ENCODE data around the gene GALNT2. TPM values are rescaled to one million over a fixed set of nuclear protein-coding genes. Genes with fewer than 3 reads are reported as not detected.

Gene GALNT2
- total RNA-seq, 2 experiments from 2014 or later = 48.2 to 51.0 TPM

DNA sequence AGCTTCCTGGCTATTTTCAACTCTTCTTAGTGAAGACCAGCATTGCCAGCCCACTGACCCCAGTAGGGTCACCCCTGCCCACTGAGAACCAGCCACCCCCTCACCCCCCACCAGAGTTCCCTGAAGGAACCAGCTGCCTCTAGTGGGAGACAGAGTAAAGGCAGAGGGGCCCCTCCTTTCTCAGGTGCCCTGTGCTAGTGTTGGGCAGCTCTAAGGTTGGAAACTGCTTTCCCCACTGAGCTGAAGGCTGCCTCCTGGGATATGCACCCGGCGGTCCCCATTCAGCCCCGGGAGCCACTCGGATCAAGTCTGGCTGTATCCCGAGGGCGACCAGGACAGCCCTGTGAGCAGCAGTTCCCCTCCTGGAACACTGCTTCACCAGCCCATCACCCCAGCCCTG is 248.1 kb downstream of the GALNT2 start:
- no peaks in the 10 kb centered on the region for H3K36me3 Mint-ChIP-seq (ENCODE audit: low read depth)
- ATAC-seq = no peak
- H3K4me3 Mint-ChIP-seq = no peak overlapping the region
- CTCF ChIA-PET = no interaction called here
- no peak overlapping the region for H3K27ac Mint-ChIP-seq
- peaks cover 2% of the 10 kb centered on the region for H3K27me3 Mint-ChIP-seq
- POLR2A ChIA-PET = no interaction called here
- H3K4me1 Mint-ChIP-seq = peaks cover 2% of the 10 kb centered on the region
- no peaks in the 10 kb centered on the region for H3K9me3 Mint-ChIP-seq (ENCODE audit: low read depth)
- no peak for DNase-seq
- intact Hi-C loops (cut with DNase I, micrococcal nuclease) = no loop called here

DNA sequence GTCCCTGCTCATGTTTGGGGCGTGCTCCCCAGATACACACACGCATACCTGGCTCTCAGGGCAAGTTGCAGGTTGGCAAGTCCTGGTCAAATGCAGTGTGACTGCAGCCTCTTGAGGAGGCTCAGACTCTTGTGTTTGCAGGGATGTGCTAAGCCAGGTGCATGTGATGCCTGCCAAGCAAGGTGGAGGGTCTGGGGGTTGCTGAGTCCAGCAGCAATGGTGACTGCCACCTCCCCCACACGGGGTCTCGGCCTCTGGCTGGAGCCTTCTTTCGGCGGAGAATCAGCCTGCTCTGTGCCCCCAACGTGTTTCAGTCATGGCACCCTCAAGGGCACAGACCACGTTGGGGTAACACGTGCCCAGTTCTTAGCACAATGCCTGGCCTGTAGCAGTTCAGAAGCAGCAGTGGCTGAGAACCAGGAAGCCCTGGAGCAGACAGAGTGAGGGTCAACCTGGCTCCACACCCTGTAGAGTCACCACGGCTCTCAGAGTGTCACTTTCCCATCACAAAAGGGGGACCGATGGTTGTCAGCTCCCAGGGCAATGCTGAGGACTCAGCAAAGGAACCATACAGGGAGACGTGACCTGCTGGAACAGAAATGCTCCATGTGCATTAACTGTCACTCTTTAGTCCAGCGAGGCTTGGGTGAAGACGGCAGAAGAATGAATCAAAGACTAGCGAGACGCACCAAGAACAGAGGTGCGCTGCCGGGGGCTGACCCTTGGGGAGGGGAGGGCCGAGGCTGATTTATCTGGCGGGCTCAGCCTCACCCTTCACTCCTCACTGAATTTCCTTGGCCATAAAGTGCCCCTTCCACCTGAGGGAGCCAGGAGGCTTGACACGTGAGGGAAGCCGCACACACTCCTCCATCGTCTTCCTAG is 250.1 kb downstream of the GALNT2 start:
- intact Hi-C loops (cut with DNase I, micrococcal nuclease) = no loop called here
- Mint-ChIP-seq H3K27ac (peak overlapping the region; percentile 37), H3K9me3 (ENCODE audit: low read depth) (no peaks in the 10 kb centered on the region), H3K4me1 (no peaks in the 10 kb centered on the region), H3K36me3 (ENCODE audit: low read depth) (no peaks in the 10 kb centered on the region), H3K27me3 (peaks cover 2% of the 10 kb centered on the region), H3K4me3 (no peak overlapping the region)
- ChIA-PET CTCF (no interaction called here), POLR2A (no interaction called here)
- ATAC-seq (no peak), DNase-seq (no peak)

DNA sequence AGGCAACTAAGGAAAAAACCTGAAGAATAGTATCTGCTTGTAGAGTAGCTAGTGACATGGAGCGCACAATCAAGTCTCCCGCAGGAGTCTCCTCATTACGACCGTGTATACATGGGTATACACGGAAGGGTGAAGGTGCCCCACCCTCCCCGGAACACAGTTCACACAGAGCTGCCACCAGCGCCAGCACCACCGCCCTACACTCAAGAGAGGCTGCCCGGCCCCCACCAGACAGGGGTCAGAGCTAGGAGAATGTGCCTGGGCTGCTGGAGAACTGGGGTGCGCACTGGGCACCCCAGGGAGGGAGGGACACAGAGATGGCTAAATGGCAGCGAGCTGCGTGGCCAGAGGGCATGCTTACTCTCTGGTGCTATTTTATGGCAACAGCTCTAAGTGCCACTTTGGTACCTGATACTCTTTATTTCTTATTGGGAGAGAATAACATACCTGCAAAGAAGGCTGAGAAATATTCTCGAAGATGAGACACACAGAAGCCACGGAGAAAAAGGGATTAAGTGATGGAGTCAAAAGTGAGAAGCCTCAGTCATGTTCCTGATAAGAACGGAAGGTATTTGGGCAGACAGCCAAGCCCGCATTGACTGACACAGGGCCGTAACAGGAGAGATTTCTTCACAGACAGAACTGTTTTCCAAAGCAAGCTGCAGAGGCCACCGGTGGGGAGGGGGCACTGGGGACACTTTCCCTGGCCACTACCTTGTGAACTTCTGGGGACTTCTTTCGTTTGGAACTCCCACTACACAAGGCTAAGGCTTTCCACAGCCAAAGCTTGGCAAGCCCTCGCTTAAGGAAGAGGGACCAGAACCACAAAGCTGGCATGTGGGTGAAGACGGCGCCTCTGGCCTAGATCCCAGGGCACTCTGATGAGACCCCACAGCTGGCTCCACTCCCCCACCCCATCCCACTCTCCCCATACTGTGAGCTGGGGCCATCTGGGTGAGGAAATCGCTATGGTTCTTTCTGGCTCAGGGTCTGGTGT is 251.1 kb downstream of the GALNT2 start:
- peaks cover 2% of the 10 kb centered on the region for H3K27me3 Mint-ChIP-seq
- intact Hi-C loops (cut with DNase I, micrococcal nuclease) = no loop called here

DNA sequence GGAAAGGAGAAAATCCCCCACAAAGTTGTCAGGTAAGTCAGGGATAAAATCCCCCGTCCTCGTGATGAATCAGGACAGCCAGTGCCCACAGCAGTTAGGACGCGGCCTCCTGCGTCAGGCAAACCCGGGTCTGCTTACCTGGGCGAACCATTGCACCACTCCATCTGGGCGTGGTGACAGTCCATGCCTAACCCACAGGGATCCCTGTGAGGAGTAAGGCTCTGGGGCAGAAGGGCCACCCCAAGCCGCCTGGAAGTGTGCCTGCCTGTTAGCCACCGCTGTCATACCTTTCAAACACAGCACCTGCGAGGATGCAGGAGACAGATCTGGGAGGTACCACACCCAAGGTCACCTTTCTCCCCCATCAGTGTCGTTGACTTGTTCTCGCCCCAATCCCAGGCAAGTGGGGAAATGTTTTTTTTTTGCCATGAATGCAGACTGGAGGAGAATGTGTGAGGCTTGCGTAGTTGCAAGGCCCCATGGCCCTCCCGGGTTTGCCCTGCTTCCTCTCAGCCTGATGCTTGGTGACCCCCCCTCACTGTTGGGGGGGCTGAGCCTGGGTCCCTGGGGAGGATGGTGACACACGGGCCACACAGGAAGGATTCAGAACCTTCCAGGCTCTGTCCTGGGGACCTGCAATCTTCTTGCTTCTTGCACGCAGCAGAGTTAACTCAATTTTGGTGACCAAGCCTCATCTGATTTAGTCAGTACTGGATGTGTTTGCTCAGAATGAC is 252.1 kb downstream of the GALNT2 start:
- Mint-ChIP-seq H3K4me1 (no peaks in the 10 kb centered on the region), H3K27ac (no peak overlapping the region), H3K36me3 (ENCODE audit: low read depth) (no peaks in the 10 kb centered on the region), H3K9me3 (ENCODE audit: low read depth) (no peaks in the 10 kb centered on the region), H3K4me3 (no peak overlapping the region), H3K27me3 (peaks cover 1% of the 10 kb centered on the region)
- CTCF ChIA-PET = interaction anchor here (0.8 to 1.0 kb wide), 2 partner anchors 10 to 393 kb away, joined by 3 read pairs; no protein-coding TSS in a partner anchor
- DNase-seq (no peak), ATAC-seq (no peak)
- POLR2A ChIA-PET = no interaction called here
- intact Hi-C loops (cut with DNase I, micrococcal nuclease) = no loop called here

More for the DNA sequence above, 251.1 kb downstream of the GALNT2 start:
- no peaks in the 10 kb centered on the region for H3K36me3 Mint-ChIP-seq (ENCODE audit: low read depth)
- no peaks in the 10 kb centered on the region for H3K4me1 Mint-ChIP-seq
- POLR2A ChIA-PET = no interaction called here
- DNase-seq (no peak), ATAC-seq (no peak)
- no peak overlapping the region for H3K4me3 Mint-ChIP-seq
- no peak overlapping the region for H3K27ac Mint-ChIP-seq
- H3K9me3 Mint-ChIP-seq (ENCODE audit: low read depth) = no peaks in the 10 kb centered on the region
- CTCF ChIA-PET = interaction anchor here (1.0 kb wide), 1 partner anchor 9 kb away, joined by 3 read pairs; no protein-coding TSS in a partner anchor

DNA sequence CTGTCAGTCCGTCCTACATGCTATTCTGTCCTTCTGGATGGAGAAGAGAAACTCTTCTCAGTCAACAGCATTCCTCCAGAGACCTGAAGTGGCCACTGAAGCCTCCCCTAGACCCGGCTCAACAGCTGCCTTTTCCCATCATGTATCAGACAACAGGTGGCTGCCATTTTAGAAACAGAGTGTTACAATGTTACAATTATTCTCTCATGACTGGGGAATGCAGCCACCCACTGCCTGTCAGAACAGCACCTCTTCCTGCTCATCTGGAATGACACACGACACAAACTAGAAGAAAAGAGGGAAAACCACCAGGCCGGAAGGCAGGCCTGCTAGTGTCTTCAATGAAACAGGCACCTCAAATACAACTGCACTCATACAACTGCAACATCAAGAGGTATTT is 253.8 kb downstream of the GALNT2 start:
- POLR2A ChIA-PET = no interaction called here
- CTCF ChIA-PET = no interaction called here
- H3K36me3 Mint-ChIP-seq (ENCODE audit: low read depth) = no peaks in the 10 kb centered on the region
- no peaks in the 10 kb centered on the region for H3K27me3 Mint-ChIP-seq
- ATAC-seq (no peak), DNase-seq (no peak)
- H3K4me1 Mint-ChIP-seq = no peaks in the 10 kb centered on the region
- no peak overlapping the region for H3K4me3 Mint-ChIP-seq
- H3K27ac Mint-ChIP-seq = no peak overlapping the region
- intact Hi-C loops (cut with DNase I, micrococcal nuclease) = no loop called here
- no peaks in the 10 kb centered on the region for H3K9me3 Mint-ChIP-seq (ENCODE audit: low read depth)

DNA sequence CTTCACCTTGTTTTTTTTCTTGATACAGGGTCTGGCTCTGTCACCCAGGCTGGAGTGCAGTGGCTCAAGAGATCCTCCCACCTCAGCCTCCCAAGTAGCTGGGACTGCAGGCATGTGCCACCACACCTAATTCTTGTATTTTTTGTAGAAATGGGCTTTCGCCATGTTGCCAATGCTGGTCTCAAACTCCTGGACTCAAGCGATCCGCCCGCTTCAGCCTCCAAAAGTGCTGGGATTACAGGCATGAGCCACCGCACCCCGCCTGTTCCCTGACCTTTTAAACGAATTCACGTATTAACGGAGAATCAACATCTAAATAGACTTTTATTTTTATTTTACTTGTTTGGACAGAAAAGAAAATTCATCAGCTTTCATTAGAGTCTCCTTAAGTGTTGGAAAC is 254.3 kb downstream of the GALNT2 start:
- CTCF ChIA-PET = no interaction called here

DNA sequence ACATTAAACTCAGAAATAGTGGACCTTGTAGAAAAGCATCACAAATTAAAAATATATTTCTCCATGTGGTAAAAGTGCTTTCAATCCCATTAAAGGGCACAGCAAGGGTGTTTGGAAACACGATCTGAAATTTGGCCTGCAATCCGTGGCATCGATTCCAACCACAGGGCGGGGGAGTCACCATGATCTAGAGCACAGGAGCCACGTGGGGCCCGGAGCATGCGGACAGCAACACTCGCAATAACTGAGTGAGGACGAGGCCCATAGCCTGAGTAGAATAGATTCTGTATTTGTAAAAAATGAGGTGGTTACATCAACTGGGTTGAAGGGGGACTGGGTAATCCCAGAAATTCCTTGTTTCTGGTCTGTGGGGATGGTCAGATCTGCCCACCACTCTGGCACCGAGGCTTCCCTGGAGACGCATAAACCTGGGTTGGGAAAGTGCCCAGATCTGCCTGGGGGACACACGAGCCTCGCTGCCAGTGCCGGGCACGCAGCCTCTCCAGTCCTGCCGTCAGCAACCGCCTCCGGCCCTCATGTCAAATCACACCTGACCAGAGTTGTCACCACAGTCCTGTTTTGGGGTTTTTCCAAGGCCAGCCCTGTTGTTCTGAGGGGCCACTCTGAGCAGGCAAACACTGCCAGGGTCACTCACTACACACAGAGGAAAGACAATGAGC is 254.8 kb downstream of the GALNT2 start:
- Mint-ChIP-seq H3K9me3 (ENCODE audit: low read depth) (no peaks in the 10 kb centered on the region), H3K27ac (no peak overlapping the region), H3K27me3 (no peaks in the 10 kb centered on the region), H3K4me1 (no peaks in the 10 kb centered on the region), H3K36me3 (ENCODE audit: low read depth) (no peaks in the 10 kb centered on the region), H3K4me3 (no peak overlapping the region)
- no peak for DNase-seq
- POLR2A ChIA-PET = no interaction called here
- CTCF ChIA-PET = no interaction called here
- intact Hi-C loops (cut with DNase I, micrococcal nuclease) = no loop called here
- ATAC-seq = no peak

More for the DNA sequence above, 254.3 kb downstream of the GALNT2 start:
- ATAC-seq (no peak), DNase-seq (no peak)
- no peak overlapping the region for H3K27ac Mint-ChIP-seq
- POLR2A ChIA-PET = no interaction called here
- H3K4me3 Mint-ChIP-seq = no peak overlapping the region
- H3K36me3 Mint-ChIP-seq (ENCODE audit: low read depth) = no peaks in the 10 kb centered on the region
- intact Hi-C loops (cut with DNase I, micrococcal nuclease) = no loop called here
- no peaks in the 10 kb centered on the region for H3K27me3 Mint-ChIP-seq
- H3K9me3 Mint-ChIP-seq (ENCODE audit: low read depth) = no peaks in the 10 kb centered on the region
- no peaks in the 10 kb centered on the region for H3K4me1 Mint-ChIP-seq

DNA sequence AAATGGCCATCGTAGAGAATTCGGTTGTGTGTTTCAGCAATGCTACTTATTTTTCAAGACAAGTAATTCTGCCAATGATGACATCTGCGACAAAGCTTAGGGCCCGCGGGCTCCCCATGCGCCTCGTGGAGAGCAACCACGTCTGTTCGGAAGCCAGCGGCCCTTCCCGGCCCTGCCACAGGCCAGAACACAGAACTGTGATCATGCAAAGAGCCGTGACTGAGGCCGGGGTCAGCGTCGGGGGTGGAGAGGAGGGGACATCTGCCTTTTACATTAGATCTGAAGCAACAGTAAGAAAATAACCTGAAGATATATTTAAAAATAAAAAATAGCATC is 255.4 kb downstream of the GALNT2 start:
- Mint-ChIP-seq H3K4me1 (no peaks in the 10 kb centered on the region), H3K9me3 (ENCODE audit: low read depth) (no peaks in the 10 kb centered on the region), H3K27me3 (no peaks in the 10 kb centered on the region), H3K27ac (no peak overlapping the region), H3K36me3 (ENCODE audit: low read depth) (no peaks in the 10 kb centered on the region), H3K4me3 (no peak overlapping the region)
- ChIA-PET CTCF (no interaction called here), POLR2A (no interaction called here)
- ATAC-seq (no peak), DNase-seq (no peak)
- intact Hi-C loops (cut with DNase I, micrococcal nuclease) = no loop called here

DNA sequence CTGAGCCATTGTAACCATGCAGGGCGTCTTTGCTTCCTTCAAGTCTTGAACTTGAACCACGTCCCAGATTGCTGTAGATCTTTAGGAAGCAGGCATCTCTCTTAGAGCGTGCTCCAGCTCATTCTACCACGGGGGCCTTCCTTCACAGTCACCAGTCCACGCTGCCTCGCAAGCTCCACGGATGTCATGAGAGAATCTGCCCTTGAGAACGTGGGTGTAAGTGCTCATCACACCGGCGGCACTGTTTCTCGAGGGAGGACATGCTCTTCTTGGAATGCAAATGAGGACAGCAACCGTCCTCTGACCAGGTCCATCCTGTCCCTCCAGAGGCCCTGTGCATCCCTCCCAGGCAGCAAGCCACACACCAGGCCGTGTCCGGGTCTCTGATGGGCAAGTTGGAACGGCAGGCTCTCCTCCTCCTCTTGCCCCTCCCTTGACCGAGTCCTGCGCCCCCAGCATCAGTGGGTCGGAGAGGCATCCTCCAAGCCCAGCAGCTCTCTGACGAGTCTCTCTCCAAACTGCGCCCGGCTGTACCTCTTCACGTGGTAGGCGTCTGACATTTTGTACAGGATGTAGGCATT is 256.0 kb downstream of the GALNT2 start:
- no peaks in the 10 kb centered on the region for H3K9me3 Mint-ChIP-seq (ENCODE audit: low read depth)
- no peak overlapping the region for H3K27ac Mint-ChIP-seq
- intact Hi-C loops (cut with DNase I, micrococcal nuclease) = no loop called here
- ATAC-seq (no peak), DNase-seq (no peak)
- H3K4me3 Mint-ChIP-seq = no peak overlapping the region
- no peaks in the 10 kb centered on the region for H3K27me3 Mint-ChIP-seq
- ChIA-PET POLR2A (no interaction called here), CTCF (no interaction called here)
- H3K36me3 Mint-ChIP-seq (ENCODE audit: low read depth) = no peaks in the 10 kb centered on the region
- H3K4me1 Mint-ChIP-seq = peaks cover 6% of the 10 kb centered on the region

DNA sequence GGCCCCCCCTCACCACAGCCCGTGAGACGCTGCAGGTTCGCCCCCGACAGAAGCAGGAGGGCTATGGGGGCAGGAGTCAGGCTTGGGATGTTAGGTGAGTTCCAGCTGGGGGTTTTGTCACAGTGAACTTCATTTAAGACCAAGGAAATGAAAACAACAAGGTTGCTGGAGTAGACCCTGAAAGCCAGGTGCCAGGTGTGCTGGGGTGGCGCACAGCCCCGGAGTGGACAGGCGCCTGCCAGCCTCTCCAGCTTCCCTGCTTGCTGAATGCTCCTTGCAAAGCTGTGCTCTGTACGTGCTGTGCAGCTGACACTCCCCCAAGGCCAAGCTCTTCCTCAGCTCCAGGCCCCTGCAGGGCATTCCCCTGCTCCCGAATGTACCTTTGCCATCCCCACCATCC is 256.6 kb downstream of the GALNT2 start:
- Mint-ChIP-seq H3K4me3 (no peak overlapping the region), H3K9me3 (ENCODE audit: low read depth) (no peaks in the 10 kb centered on the region), H3K4me1 (peaks cover 8% of the 10 kb centered on the region), H3K27ac (no peak overlapping the region), H3K36me3 (ENCODE audit: low read depth) (no peaks in the 10 kb centered on the region), H3K27me3 (no peaks in the 10 kb centered on the region)
- ChIA-PET POLR2A (no interaction called here), CTCF (no interaction called here)
- intact Hi-C loops (cut with DNase I, micrococcal nuclease) = no loop called here
- DNase-seq (no peak), ATAC-seq (no peak)
